Keratinocyte (primary cell): ENCODE results near the gene BCAS1.

Experiments used
- CTCF ChIP-seq, 3 experiments: IDR thresholded peaks in 1 of 3; conservative IDR thresholded peaks in 1 of 3; optimal IDR thresholded peaks in 1 of 3; 2 replicates in 2 of 3; 3 replicates in 1 of 3; pipeline versions ENCODE3 to v1.5.1; 2011; ENCODE audit warnings: low read length in 3 of 3, mild to moderate bottlenecking in 3 of 3, moderate library complexity in 2 of 3, control low read depth in 1 of 3, inconsistent platforms in 1 of 3; ENCODE audit not compliant: insufficient read depth in 2 of 3; ENCODE audit errors: extremely low read depth in 1 of 3
- EZH2 ChIP-seq: IDR thresholded peaks from one replicate; pipeline ENCODE4 v1.6.1; 2012; ENCODE audit warnings: inconsistent platforms, mild to moderate bottlenecking, low read length, moderate library complexity

- TF ChIP-seq CTCF (optimal IDR thresholded peaks at IDR 0.05 in 1 of 3, IDR thresholded peaks at IDR 0.05 in 1 of 3, conservative IDR thresholded peaks at IDR 0.05 in 1 of 3; ENCODE audit: extremely low read depth in 1 of 3, insufficient read depth in 2 of 3, low read length in 3 of 3), result no peak
- TF ChIP-seq EZH2, result no peak
Observed at GRCh38 chr20:54099894-54100293, 29.5 kb upstream of the BCAS1 start.
